SIG-M5 treated with dmso at 0.1 percent for 504 hours (cell line): ENCODE measurements around the gene RNF38.
A peak's percentile ranks its signal among the peaks of the same experiment; 100 is the strongest.
"Not testable (repeated sequence)": the region's sequence is repeated elsewhere in the genome, so short reads cannot be mapped to it uniquely, and the experiment has no call there.

Experiments used
- DNase-seq: peaks from one replicate; lab custom pipeline; 2025; ENCODE audit not compliant: unreplicated experiment; lab: John Stamatoyannopoulos, UW

Gene RNF38

DNA sequence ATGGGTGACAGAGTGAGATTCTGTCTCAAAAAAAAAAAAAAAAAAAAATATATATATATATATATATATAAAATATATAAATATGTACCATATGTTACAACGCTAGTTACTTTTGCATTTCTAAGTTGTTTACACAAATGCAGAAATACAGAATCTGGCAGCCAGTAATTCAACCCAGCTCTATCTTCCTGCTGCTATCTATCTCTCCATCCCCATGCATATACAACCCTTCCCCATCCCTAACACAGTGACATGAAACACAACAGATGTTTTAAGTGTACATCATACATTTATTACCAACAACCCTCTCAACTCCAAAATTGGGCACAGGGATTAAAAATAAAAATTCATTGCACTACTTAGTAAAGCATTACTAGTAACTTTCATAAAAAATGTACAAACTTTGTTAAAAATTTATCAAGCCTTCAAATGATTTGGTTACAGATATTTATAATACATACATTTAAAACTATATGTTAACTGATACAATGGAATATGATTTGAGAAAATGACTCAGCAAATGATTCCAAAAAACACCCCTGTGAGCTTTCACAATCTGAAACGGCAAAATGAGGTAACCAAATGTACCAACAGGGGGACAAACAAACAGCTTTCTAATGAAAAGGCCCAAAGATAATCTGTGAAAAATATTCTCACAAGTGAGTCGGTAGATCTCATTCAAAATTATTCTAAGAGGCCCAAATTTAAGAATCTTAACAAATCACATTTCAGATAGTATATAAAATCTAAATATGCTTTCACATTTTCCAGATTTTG, 63.8 kb downstream of the RNF38 start:
- DNase-seq = no peak

DNA sequence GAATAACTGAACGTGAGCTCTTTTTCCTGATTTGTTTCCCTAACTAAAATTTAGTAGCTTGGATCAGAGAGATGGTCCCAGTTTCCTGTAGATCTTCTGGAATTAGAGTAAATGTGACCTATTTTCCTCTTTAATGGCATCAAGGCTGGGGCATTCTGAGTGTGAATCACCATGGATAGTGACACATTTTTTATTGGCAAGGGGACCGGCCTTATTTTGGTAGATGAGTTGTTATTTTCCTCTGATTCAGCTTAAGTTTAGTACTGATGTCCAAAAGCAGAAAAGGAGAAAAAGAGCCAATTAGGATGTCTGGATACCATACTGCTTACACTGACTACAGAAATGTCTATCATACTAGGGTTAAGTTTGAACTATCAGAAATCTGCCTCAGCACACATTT, 68.1 kb downstream of the RNF38 start:
- no peak for DNase-seq

DNA sequence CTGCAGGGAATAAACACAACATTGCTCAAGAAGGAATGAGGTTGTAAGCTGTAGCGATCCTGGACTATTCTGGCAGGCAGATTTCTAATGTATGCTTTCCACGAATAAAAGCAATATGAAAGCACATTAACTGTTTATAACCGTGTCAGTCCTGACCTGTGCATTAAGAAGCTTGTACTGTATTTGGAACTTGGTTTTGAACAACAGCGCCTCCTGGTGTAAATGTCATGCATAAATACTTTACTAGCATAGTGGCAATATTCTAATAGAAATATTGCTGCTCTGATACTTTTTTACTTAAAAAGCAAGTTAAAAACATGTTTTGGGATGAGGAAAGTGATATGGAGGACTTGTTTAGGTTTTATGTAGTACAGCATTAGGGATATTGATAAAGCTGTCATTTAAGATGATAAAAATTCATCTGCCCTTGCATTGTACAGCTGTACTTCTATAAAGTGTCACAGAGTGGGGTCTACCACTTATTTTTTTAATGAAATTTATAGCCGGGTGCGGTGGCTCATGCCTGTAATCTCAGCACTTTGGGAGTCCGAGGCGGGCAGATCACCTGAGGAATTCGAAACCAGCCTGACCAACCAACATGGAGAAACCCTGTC, 71.2 kb downstream of the RNF38 start:
- peak; percentile 70 for DNase-seq

DNA sequence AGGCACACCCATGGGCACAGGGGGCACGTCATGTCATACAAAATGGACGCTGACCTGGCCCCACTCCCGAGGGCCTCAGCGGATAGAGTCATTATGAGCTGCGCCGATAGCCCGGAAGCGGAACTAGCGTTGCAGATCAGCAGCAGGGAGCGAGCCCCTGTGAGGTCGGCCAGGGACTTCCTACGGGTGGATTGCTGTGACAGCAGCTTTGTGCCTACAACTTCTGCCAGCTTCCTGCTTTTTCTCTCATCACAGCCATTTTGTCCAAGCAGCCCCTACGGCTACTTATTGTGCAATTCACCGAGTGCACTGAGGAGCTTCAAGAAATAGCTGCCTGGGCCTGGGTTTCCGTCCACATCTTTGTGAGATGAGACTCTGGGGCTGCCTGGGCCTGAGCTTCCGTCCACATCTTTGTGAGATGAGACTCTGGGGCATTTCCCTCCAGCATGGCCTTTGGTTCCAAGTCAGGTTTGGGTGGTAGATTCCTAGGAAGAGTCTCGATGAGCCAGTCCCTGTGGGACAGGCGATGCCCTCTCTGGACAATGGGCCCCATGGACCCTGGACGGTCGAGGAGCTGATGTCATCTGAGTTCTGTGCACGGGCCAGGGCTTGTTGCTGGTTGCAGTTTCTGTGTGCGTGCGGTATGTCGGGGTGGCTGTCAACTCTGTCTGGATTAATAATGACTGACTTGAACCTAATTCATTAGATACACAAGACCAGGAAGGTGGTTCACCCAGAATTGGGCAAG, 74.8 kb downstream of the RNF38 start:
- DNase-seq = no peak

DNA sequence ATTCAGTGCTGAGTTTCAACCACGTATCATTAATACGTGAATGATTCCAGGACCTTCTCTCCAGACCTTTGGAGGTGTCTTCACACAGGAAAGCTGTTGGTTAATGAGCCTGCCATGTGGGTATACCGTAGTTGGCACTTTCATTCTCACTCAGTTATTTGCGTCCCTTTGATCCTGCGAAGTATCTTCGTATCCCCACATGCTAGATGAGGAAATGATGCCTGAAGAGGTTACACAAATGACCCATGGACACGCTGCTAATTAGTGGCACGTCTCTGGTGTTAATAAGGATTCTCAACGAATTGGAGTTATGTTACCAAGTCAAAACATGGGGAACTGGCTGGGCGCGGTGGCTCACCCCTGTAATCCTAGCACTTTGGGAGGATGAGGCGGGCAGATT, 76.1 kb downstream of the RNF38 start:
- no peak for DNase-seq

DNA sequence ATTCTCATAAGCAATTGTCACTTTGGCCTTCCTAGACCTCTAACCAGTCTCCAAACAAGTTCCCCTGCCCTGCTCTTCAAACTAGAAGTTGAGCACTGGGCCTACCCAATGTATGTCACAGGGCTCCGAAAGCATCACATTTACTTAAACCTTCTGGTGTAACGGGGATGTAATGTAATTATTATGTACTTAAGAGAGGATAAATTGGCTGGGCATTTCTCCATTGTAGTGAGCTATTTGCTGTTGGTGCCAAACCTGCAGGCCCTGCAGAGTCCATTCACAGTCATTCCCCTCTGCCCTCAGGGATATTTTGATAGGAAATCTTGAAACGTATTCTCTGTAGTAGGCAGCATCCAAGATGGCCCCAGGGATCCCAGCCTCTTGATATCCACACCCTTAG, 77.6 kb downstream of the RNF38 start:
- no peak for DNase-seq

DNA sequence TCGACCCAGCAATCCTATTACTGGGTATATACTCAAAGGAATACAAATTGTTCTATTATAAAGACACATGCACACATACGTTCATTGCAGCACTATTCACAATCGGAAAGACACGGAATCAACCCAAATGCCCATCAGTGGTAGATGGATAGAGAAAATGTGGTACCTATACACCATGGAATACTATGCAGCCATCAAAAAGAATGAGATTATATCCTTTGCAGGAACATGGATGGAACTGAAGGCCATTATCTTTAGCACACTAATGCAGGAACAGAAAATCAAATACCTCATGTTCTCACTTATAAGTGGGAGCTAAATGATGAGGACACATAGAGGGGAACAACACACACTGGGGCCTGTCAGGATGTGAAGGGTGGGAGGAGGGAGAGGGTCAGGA, 78.2 kb downstream of the RNF38 start:
- DNase-seq = not testable (repeated sequence)

DNA sequence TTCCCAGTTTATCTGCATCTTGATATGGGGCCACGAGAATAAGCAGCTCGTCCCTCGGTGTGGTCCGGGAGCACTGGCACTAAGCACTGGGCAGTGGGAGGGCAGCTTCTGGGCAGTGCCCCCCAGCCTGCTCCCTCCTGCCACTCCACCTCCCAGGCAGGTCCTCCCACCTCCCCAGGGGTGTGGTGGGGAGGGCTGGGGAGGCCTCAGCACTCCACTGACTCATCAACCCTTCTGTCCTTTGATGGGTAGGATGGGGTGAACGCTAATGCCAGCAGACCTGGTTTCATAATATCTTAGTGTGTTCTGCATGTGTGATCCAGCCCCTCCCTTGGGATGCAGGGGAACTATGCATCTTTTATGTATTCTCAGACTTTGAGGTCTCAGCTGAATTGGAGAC, 79.6 kb downstream of the RNF38 start:
- no peak for DNase-seq

DNA sequence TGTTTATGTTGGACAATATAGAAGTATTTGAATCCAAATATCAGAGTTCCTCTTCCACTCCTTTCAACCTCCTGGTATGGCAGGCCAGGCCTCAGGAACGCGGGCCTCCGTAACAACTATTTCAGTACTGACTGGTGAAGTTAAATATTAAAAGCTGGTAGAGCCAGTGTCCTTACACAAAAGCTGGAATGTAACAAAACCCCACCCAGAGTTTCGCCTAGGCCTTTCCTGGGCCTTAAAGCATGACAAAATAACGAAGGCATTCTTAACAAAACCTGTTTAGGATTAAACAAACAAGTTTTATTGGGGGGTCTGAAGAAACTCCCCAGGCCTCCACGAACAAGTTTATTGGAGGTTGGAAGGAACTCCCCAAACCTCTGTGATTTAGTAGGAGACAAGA, 80.3 kb downstream of the RNF38 start:
- DNase-seq = peak; percentile 13

DNA sequence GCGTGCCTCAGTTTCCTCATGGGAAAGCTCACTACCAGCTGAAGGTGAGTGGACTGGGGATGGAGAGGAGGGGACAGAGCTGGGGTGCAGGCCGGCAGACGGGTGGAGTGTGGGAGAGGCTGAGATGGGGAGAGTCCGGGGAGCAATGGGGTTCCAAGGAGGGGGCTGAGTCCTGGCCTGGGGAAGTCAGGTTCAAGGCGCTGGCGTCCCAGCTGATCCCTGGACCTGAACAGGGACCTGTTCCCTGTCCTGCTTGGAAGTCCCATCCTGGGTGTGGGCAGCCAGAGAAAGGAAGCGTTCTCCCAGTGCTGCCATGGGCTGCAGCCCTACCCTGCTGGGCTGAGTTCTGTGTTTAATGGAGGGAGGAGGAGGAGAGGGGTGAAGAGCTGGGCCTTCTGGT, 80.9 kb downstream of the RNF38 start:
- no peak for DNase-seq

DNA sequence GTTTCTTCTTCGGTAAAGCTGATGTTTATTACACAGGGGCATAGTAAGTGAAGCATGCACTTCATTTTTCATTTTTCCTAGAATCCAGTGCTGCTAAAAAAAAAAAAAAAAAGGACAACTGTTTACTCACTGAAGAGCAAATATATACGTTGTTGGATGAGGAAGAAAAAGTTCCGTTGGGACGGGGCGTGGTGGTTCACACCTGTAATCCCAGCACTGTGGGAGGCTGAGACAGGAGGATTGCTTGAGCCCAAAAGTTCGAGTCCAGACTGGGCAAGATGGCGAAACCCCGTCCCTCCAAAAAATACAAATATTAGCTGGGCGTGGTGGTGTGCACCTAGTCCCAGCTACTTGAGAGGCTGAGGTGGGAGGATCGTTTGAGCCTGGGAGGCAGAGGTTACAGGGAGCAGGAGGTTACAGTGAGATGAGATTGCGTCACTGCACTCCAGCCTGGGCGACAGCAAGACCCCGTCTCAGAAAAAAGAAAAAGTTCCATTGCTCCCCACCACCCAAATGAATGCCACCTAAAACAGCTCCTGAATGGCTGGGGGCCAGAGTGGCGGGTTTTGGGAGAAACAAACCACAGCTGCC, 81.8 kb downstream of the RNF38 start:
- no peak for DNase-seq

DNA sequence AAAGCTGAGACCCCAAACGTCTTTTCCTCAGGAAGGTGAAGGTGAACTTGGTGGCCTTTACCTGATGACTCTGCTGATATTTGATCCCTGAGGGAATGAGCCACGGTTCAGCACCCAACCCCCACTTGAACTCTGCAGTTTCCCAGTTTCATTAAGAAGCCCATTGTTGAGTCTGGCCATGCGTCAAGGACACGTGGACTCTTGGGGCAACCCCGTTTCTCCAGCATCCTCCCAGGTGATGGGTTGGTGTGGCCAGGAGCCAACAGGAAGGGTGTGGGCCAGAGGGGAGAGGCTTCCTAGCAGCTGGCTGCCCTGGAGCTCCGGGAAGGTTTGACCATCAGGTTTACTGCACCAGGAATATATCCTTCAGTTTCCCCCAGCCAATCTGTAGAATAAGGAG, 82.3 kb downstream of the RNF38 start:
- DNase-seq = no peak

DNA sequence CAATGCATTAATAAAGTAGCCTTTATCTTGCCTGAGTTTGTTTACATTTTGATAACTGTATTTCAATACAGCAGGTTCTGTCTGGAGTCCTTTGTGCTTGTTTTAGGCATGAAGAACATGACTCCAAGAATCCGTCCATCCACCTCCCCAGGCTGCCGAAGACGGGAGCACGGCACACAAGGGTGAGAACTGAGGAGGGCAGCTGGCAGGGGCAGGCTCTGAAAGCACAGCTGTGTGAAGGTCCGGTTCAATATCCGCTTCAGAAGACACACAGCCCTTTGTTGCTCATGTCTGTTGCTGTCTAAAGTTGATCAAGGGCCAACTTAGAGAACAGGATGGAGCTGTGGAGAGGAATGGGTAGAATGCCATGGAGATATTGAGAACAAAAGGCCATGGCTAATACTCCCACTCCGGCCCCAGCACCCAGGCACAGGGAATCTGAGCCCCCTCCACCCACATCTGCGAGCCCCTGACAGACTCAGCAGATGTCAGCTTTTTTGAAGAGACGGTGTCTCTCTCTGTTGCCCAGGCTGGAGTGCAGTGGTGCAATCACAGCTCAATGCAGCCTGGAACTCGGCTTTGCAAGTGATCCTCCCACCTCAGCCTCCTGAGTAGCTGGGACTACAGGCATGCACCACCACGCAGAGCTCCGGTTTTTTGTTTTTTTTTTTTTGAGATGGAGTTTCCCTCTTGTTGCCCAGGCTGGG, 83.3 kb downstream of the RNF38 start:
- no peak for DNase-seq

DNA sequence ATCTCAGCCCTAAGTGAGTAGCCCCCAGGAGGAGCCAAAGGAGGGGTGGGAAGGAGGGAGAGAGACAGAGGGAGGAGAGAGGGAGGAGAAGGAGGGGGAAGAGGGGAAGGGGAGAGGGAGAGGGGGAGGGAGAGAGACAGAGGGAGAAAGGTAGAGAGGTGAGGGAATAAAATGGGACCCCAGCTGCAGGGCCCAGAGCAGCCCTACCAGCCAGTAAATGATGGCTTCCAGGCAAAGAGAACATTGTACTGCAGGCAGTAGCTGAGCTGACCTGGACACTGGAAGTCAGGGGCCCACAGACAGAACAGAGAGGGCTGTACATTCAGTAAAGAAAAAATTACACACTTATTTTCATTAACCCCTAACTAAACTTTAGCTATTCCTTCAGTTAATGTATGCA, 84.0 kb downstream of the RNF38 start:
- no peak for DNase-seq

DNA sequence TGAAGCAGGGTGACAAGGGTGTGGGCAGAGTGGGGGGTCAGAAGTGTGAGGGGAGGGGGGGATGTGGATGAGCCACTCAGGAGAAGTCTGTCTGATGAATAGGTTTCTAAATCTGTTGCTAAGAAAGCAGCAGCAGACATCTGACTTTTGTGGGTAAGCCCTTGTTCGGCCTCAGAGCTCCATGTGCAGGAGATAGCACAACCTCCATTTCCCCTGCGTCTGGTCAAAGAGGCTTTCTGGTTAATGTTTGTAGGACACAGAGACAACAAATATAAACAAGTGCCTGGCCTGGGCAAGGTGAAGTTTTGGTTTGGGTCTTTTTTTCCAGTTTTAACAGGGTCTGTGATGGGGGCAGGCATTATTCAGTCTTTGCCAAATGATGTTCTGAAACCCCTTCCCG, 84.8 kb downstream of the RNF38 start:
- DNase-seq = no peak

DNA sequence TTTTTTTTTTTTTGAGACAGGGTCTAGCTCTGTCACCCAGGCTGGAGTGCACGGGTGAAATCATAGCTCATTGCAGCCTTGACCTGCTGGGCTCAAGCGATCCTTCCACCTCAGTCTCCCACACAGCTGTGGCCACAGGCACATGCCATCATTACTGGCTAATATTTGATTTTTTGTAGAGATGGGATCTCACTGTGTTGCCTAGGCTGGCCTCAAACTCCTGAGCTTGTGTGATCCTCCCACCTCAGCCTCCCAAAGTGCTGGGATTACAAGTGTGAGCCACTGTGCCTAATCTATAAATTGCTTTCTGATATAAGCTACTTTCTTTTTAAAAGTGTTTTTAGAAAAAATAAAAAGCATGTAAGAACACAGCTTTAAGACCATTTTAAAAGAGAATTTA, 85.3 kb downstream of the RNF38 start:
- no peak for DNase-seq

DNA sequence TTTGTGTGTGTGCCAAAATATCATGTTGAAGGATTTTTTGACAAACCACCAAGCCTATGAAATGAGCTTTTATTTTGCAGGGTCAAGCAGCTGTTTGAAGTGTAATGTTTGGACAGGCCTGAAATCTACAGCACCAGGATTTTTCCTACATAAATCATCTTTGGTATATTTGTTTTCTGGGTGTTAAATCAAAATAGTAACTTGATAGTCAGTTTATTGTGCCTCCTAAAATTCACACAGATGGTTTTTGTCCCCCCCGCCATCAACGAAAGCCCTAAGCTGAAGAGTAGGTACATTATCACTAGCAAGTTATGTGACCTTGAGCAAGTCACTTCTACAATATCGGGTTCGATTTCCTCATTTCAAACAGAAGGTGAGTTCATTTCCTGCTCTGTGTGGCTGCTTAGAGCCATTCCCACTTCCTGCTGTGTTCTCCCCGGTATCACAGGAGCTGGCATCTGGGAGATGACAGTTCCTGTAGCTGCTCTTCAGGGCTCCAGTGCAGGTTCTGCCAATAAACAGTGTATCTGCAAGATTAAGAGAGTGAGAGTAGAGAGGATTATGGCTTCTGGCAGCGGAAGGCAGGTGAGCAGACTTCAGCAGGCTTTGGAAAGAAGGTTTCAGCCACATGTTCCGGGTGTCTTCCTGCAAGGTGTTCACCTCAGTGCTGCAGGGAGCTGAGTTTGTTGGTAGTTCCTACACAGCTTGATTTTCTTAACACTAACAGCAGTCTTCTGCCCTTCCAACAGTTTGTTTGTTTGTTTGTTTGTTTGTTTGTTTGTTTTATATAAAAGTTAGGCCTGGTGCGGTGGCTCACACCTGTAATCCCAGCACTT, 93.4 kb downstream of the RNF38 start:
- DNase-seq = peak; percentile 15

DNA sequence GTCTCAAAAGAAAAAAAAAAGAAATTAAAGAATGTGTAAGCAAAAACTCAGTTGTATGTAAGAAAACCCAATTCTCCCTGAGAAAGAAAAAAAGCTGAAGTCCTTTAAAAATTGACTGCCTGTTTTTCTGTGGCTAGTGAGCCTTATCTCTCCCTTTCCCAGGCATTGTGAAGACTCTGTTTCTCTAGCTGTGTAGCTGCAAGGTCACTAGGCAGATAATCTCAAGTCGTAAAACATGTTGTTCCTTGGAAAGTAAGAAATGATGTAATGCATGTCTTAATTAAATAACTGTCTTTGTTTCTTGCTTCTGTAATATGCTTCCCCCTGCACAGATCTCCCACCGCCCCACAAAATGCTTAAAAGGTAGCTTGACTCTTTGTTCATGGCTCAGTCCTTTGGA, 95.7 kb downstream of the RNF38 start:
- not testable (repeated sequence) for DNase-seq

DNA sequence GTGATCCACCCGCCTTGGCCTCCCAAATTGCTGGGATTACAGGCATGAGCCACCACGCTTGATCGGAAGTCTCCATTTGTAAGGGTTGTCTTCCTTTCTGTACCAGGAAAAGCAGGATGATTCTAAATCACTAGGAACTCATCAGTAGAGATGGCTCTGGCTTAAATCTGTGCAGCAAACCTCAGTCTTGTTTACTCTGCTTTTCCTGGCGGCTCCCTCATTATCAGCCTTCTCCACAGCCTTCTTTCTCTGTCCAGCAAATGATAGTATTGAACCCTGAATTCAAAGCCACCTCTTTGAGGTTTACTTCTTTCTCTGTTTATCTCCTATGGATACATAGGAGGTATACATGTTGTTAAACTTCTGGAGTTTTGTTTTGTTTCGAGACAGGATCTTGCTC, 98.8 kb downstream of the RNF38 start:
- DNase-seq = no peak

DNA sequence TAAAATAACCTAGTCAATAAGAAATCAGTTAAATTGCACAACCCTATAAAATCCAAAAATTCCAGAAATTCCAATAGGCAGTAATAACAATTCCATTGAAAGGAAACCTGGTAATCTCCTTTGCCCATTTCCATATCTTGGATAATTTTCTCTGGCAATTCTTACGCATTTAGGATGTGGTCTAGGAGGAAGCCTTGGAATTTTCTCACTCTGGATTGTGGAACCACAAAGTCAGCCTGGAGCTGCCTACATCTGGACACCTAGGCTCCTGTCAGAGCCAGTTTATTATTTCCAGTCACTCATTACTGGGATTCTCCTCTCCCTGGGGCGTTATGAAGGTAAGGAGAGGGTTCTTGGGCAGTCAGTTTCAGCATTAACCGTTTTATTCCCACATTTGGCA, 101.5 kb downstream of the RNF38 start:
- DNase-seq = no peak
